ENCODE data around the gene RAB3IL1.
A peak's percentile ranks its signal among the peaks of the same experiment; 100 is the strongest.

RAB3IL1 gene

GRCh38 chr11:61895718-61896059 is 21.7 kb downstream of the RAB3IL1 start:
- Histone ChIP-seq H3K27ac (no peak overlapping the region), H4K20me1 (peaks cover 0 to 20% (median 1%) of the 10 kb centered on the region in 11 experiments; a peak in 10 of 22 replicates), H3K4me3 (no peak overlapping the region), H3K9ac (no peak overlapping the region; a peak in 1 of 22 replicates), H3K9me3 (replicated peaks in 1 of 11) (no peaks in the 10 kb centered on the region), H3K27me3 (no peaks in the 10 kb centered on the region), H3K4me1 (peaks cover 21 to 52% (median 33%) of the 10 kb centered on the region in 10 experiments), H3K36me3 (peaks cover 0 to 59% (median 0%) of the 10 kb centered on the region in 11 experiments; a peak in 5 of 22 replicates), H3K4me2 (no peak overlapping the region)
- TF ChIP-seq Cebpa-rat (IDR thresholded peaks at IDR 0.05) = no peak

DNA sequence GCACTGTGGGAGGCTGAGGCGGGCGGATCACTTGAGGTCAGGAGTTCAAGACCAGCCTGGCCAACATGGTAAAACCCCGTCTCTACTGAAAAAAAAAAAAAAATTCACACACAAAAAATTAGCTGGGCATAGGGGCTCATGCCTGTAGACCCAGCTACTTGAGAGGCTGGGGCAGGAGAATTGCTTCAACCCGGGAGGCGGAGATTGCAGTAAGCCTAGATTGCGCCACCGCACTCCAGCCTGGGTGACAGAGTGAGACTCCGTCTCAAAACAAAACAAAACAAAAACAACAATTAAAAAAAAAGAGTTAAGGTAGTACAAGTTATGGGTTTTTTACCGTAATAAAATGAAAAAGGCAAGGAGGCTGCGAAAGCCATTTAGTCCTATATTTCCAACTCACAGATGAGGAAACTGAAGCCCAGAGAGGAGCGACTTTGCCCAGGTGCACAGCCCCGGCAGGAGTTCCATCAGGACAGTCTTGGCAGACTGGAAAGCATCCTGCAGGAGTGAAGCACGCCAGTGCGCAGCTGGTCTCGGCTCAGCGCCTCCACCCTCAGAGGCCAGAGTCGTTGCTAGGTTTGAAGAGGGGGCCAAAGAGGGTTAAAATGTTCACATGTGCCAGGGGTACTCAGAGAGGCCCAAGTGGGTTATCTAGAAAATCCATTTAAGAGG is 22.2 kb downstream of the RAB3IL1 start:
- Histone ChIP-seq H3K36me3 (peaks cover 0 to 54% (median 0%) of the 10 kb centered on the region in 11 experiments; a peak in 5 of 22 replicates), H3K27ac (no peak overlapping the region), H4K20me1 (peaks cover 0 to 22% (median 5%) of the 10 kb centered on the region in 11 experiments; a peak in 13 of 22 replicates), H3K9me3 (replicated peaks in 1 of 11) (no peaks in the 10 kb centered on the region), H3K27me3 (no peaks in the 10 kb centered on the region), H3K9ac (no peak overlapping the region; a peak in 1 of 22 replicates), H3K4me3 (no peak overlapping the region), H3K4me2 (peak overlapping the region in 1 of 11 experiments; percentile 62; a peak in 2 of 22 replicates), H3K4me1 (peaks cover 26 to 52% (median 38%) of the 10 kb centered on the region in 10 experiments)
- no peak for TF ChIP-seq Cebpa-rat (IDR thresholded peaks at IDR 0.05)

- no peak overlapping the region for H3K4me3 ChIP-seq
- H3K4me2 ChIP-seq = peak overlapping the region in 3 of 11 experiments; percentile 1 to 62 (median 23); a peak in 2 of 22 replicates
- H3K9ac ChIP-seq = no peak overlapping the region
- no peaks in the 10 kb centered on the region for H3K27me3 ChIP-seq
- peaks cover 0 to 43% (median 0%) of the 10 kb centered on the region in 11 experiments; a peak in 5 of 22 replicates for H3K36me3 ChIP-seq
- H3K27ac ChIP-seq = no peak overlapping the region
- H3K9me3 ChIP-seq (replicated peaks in 1 of 11) = no peaks in the 10 kb centered on the region
- peaks cover 0 to 29% (median 9%) of the 10 kb centered on the region in 11 experiments; a peak in 13 of 22 replicates for H4K20me1 ChIP-seq
- H3K4me1 ChIP-seq = peaks cover 32 to 52% (median 40%) of the 10 kb centered on the region in 10 experiments
- TF ChIP-seq Cebpa-rat (IDR thresholded peaks at IDR 0.05) = no peak
Measured at GRCh38 chr11:61893981-61894380, 23.4 kb downstream of the RAB3IL1 start.

GRCh38 chr11:61892085-61892370 is 25.3 kb downstream of the RAB3IL1 start:
- Histone ChIP-seq H3K36me3 (peaks cover 0 to 38% (median 0%) of the 10 kb centered on the region in 11 experiments; a peak in 6 of 22 replicates), H3K4me2 (peak overlapping the region; percentile 84 to 100 (median 99)), H4K20me1 (peaks cover 0 to 46% (median 13%) of the 10 kb centered on the region in 11 experiments; a peak in 14 of 22 replicates), H3K9ac (peak overlapping the region in 10 of 11 experiments; percentile 50 to 89 (median 80); a peak in 18 of 22 replicates), H3K4me3 (peak overlapping the region; percentile 72 to 92 (median 81)), H3K9me3 (replicated peaks in 1 of 11) (peaks cover 0 to 2% (median 0%) of the 10 kb centered on the region in 11 experiments; a peak in 1 of 22 replicates), H3K27ac (peak overlapping the region in 1 of 11 experiments; percentile 16; a peak in 1 of 22 replicates), H3K27me3 (no peaks in the 10 kb centered on the region), H3K4me1 (peaks cover 18 to 52% (median 26%) of the 10 kb centered on the region in 10 experiments)
- TF ChIP-seq Cebpa-rat (IDR thresholded peaks at IDR 0.05) = no peak

- H3K36me3 ChIP-seq = peaks cover 0 to 38% (median 0%) of the 10 kb centered on the region in 11 experiments; a peak in 6 of 22 replicates
Measured at GRCh38 chr11:61891331-61892084, 25.9 kb downstream of the RAB3IL1 start, which contains the start of gene FADS3. Gene FADS3 (minus strand): TSS chr11:61891545. CDS start chr11:61891381, 164 bp downstream.

GRCh38 chr11:61890529-61891330 is 26.6 kb downstream of the RAB3IL1 start:
- H3K9me3 ChIP-seq (replicated peaks in 1 of 11) = peaks cover 0 to 7% (median 0%) of the 10 kb centered on the region in 11 experiments; a peak in 2 of 22 replicates
- H3K4me2 ChIP-seq = peak overlapping the region; percentile 84 to 100 (median 99)
- no peaks in the 10 kb centered on the region for H3K27me3 ChIP-seq
- peaks cover 0 to 58% (median 15%) of the 10 kb centered on the region in 11 experiments; a peak in 14 of 22 replicates for H4K20me1 ChIP-seq
- peak overlapping the region; percentile 72 to 92 (median 81) for H3K4me3 ChIP-seq
- peaks cover 18 to 52% (median 26%) of the 10 kb centered on the region in 10 experiments for H3K4me1 ChIP-seq
- no peak for TF ChIP-seq Cebpa-rat (IDR thresholded peaks at IDR 0.05)
- peaks cover 0 to 38% (median 0%) of the 10 kb centered on the region in 11 experiments; a peak in 6 of 22 replicates for H3K36me3 ChIP-seq
- H3K27ac ChIP-seq = peak overlapping the region; percentile 54 to 80 (median 76); a peak in 21 of 22 replicates
- H3K9ac ChIP-seq = peak overlapping the region; percentile 74 to 89 (median 82)

More at GRCh38 chr11:61891331-61892084, 25.9 kb downstream of the RAB3IL1 start, which contains the start of gene FADS3:
- Histone ChIP-seq H3K4me2 (peak within 1 kb of the TSS; percentile 84 to 100 (median 99)), H3K9ac (peak within 1 kb of the TSS; percentile 74 to 89 (median 82)), H3K27me3 (no peaks in the 10 kb centered on the region), H4K20me1 (peaks cover 0 to 51% (median 14%) of the 10 kb centered on the region in 11 experiments; a peak in 14 of 22 replicates), H3K4me3 (peak within 1 kb of the TSS; percentile 72 to 92 (median 81)), H3K4me1 (peaks cover 18 to 52% (median 26%) of the 10 kb centered on the region in 10 experiments), H3K27ac (peak within 1 kb of the TSS; percentile 54 to 80 (median 76); a peak in 21 of 22 replicates), H3K9me3 (replicated peaks in 1 of 11) (peaks cover 0 to 7% (median 0%) of the 10 kb centered on the region in 11 experiments; a peak in 2 of 22 replicates)
- TF ChIP-seq Cebpa-rat (IDR thresholded peaks at IDR 0.05) = no peak

DNA sequence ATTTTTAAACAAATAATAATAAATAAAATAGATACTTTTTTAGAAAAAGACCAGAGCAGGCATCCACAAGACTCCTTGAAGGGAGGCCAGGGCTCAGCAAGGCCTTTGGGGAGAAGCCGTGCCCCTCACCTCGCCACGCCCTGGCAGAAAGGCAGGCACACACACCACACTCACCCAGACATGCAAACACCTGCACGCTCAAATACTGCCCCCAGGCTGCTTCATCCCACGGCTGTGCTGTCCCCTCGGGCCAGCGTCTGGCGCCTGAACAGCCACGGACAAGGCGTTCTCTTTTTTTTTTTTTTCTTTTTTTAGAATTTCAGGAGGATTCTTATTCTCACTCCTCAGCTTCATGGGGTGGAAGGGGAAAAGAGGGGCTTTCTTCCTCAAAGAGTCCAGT is 27.5 kb downstream of the RAB3IL1 start:
- Histone ChIP-seq H3K27ac (peak overlapping the region in 8 of 11 experiments; percentile 75 to 80 (median 76); a peak in 9 of 22 replicates), H3K9ac (peak overlapping the region in 10 of 11 experiments; percentile 77 to 89 (median 83); a peak in 18 of 22 replicates), H4K20me1 (peaks cover 0 to 67% (median 15%) of the 10 kb centered on the region in 11 experiments; a peak in 14 of 22 replicates), H3K27me3 (no peaks in the 10 kb centered on the region), H3K9me3 (replicated peaks in 1 of 11) (peaks cover 0 to 7% (median 0%) of the 10 kb centered on the region in 11 experiments; a peak in 2 of 22 replicates), H3K4me2 (peak overlapping the region; percentile 84 to 100 (median 99)), H3K4me3 (peak overlapping the region in 9 of 10 experiments; percentile 73 to 92 (median 81); a peak in 14 of 20 replicates), H3K36me3 (peaks cover 0 to 38% (median 0%) of the 10 kb centered on the region in 11 experiments; a peak in 6 of 22 replicates), H3K4me1 (peaks cover 18 to 54% (median 33%) of the 10 kb centered on the region in 10 experiments)
- TF ChIP-seq Cebpa-rat (IDR thresholded peaks at IDR 0.05) = no peak
